Mesendoderm (in vitro differentiated cells): Measurements from ENCODE around the gene SPPL2B.

Experiments used
- DNase-seq: peaks from one replicate; pipeline ENCODE4 v3.0.0; 2013
- H2AK5ac ChIP-seq: 2 replicates; pipeline ENCODE4 v1.6.1; 2013; ENCODE audit warnings: low read length, inconsistent platforms
- H2BK120ac ChIP-seq: 2 replicates; pipeline ENCODE4 v1.6.1; 2013; ENCODE audit warnings: low read depth, mild to moderate bottlenecking, low read length, moderate library complexity, mixed read lengths
- H2BK15ac ChIP-seq: replicated peaks from 2 replicates; pipeline ENCODE4 v1.6.1; 2013; ENCODE audit warnings: low read depth, mild to moderate bottlenecking, moderate library complexity
- H2BK5ac ChIP-seq: 2 replicates; pipeline ENCODE4 v1.6.1; 2013; ENCODE audit warnings: low read length, inconsistent platforms
- H3K18ac ChIP-seq: 2 replicates; pipeline ENCODE4 v1.6.1; 2013; ENCODE audit warnings: mild to moderate bottlenecking, low read length, mixed read lengths
- H3K23ac ChIP-seq: one replicate; pipeline ENCODE4 v1.6.1; 2013; ENCODE audit warnings: low read length
- H3K27ac ChIP-seq: 2 replicates; pipeline ENCODE4 v1.5.1; 2013; ENCODE audit warnings: low read depth, mild to moderate bottlenecking, inconsistent platforms, low read length, moderate library complexity
- H3K27me3 ChIP-seq: 2 replicates; pipeline ENCODE4 v1.6.1; 2013; ENCODE audit warnings: low read length, control low read depth, mild to moderate bottlenecking, inconsistent platforms; ENCODE audit not compliant: insufficient read depth, poor library complexity
- H3K36me3 ChIP-seq: 2 replicates; pipeline ENCODE4 v1.6.1; 2013; ENCODE audit warnings: low read length, inconsistent platforms; ENCODE audit not compliant: control insufficient read depth, insufficient read depth
- H3K4ac ChIP-seq: one replicate; pipeline ENCODE4 v1.6.1; 2013; ENCODE audit warnings: low read depth, mild to moderate bottlenecking, low read length, moderate library complexity
- H3K4me1 ChIP-seq: 2 replicates; pipeline ENCODE4 v1.6.1; 2013; ENCODE audit warnings: low read depth, low read length, inconsistent platforms; ENCODE audit not compliant: control insufficient read depth
- H3K4me2 ChIP-seq: 2 replicates; pipeline ENCODE4 v1.6.1; 2013; ENCODE audit warnings: low read length
- H3K4me3 ChIP-seq: 2 replicates; pipeline ENCODE4 v1.5.1; 2013; ENCODE audit warnings: mild to moderate bottlenecking, low read length
- H3K56ac ChIP-seq: one replicate; pipeline ENCODE4 v1.6.1; 2013; ENCODE audit warnings: low read length
- H3K79me1 ChIP-seq: 2 replicates; pipeline ENCODE4 v1.6.1; 2013; ENCODE audit warnings: low read length, inconsistent platforms
- H3K79me2 ChIP-seq: 2 replicates; pipeline ENCODE4 v1.6.1; 2013; ENCODE audit warnings: mild to moderate bottlenecking, low read length; ENCODE audit not compliant: control insufficient read depth, insufficient read depth
- H3K9ac ChIP-seq: 2 replicates; pipeline ENCODE4 v1.6.1; 2013; ENCODE audit warnings: low read length, inconsistent platforms
- H4K5ac ChIP-seq: one replicate; pipeline ENCODE4 v1.6.1; 2013; ENCODE audit warnings: low read length
- H4K8ac ChIP-seq: one replicate; pipeline ENCODE4 v1.6.1; 2013; ENCODE audit warnings: low read depth, mild to moderate bottlenecking, control low read depth, low read length, moderate library complexity
- WGBS: extraction: QIAGEN DNeasy Blood & Tissue Kit; methylation state at CpG from one replicate; pipeline ENCODE4 v1.1.7; 2013; ENCODE audit warnings: low lambda C conversion rate, missing lambda C conversion rate; ENCODE audit not compliant: insufficient coverage; ENCODE audit errors: extremely low coverage; 5-methylcytosine and 5-hydroxymethylcytosine counted together

The SPPL2B gene

GRCh38 chr19:2385053-2385721 lies 56.7 kb downstream of the SPPL2B start:
- no peaks in the 10 kb centered on the region for H3K4me1 ChIP-seq
- no peak overlapping the region for H4K5ac ChIP-seq
- no peak overlapping the region for H2BK120ac ChIP-seq
- no peaks in the 10 kb centered on the region for H3K79me1 ChIP-seq
- H3K9ac ChIP-seq, result no peak overlapping the region
- no peaks in the 10 kb centered on the region for H3K36me3 ChIP-seq
- no peak overlapping the region for H3K23ac ChIP-seq
- peak; percentile 92 for DNase-seq
- peak overlapping the region; percentile 78 for H3K56ac ChIP-seq
- no peak overlapping the region for H2BK15ac ChIP-seq
- H3K79me2 ChIP-seq, result no peaks in the 10 kb centered on the region
- peak overlapping the region; percentile 27 for H3K4me2 ChIP-seq
- no peak overlapping the region for H3K4ac ChIP-seq
- no peak overlapping the region for H2BK5ac ChIP-seq
- no peak overlapping the region for H3K27ac ChIP-seq
- H2AK5ac ChIP-seq, result no peak overlapping the region
- H3K18ac ChIP-seq, result no peak overlapping the region
- no CpG with 5 or more reads among the region's 37 CpGs for WGBS
- no peaks in the 10 kb centered on the region for H3K27me3 ChIP-seq
- no peak overlapping the region for H3K4me3 ChIP-seq
- no peak overlapping the region for H4K8ac ChIP-seq

DNA sequence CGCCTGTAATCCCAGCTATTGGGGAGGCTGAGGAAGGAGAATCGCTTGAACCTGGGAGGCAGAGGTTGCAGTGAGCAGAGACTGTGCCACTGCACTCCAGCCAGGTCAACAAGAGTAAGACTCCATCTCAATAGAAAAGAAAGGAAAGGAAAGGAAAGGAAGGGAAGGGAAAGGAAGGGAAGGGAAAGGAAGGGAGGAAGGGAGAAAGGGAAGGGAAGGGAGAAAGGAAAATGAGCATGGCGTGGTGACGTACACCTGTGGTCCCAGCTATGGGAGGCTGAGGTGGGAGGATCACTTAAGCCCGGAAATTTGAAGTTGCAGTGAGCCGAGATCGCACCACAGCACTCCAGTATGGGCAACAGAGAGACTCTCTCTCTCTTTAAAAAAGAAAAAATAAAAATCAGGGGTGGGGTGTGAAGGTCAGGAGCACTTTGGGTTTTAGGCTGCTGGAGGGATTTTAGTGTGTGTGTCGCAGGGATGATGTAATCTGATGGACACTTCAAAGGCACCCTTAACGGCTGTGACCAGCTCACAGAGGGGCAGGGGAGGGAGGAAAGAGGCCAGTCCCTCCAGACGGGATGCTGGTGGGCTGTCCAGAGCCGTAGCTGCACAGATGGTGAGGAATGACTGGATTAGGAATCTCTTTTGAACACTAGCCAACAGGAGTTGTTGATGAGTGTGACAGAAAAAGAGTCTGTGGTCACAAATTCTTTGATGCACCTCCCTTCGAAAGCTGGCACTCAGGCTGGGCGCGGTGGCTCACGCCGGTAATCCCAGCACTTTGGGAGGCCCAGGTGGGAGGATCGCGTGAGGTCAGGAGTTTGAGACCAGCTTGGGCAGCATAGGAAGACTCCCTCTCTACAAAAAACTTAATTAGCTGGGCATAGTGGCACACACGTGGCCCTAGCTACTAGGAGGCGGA lies 59.1 kb downstream of the SPPL2B start:
- no peaks in the 10 kb centered on the region for H3K4me1 ChIP-seq
- no peak overlapping the region for H3K9ac ChIP-seq
- no peak overlapping the region for H3K4me2 ChIP-seq
- no peaks in the 10 kb centered on the region for H3K36me3 ChIP-seq
- no peaks in the 10 kb centered on the region for H3K79me1 ChIP-seq
- DNase-seq, result no peak
- H3K23ac ChIP-seq, result no peak overlapping the region
- no peak overlapping the region for H2BK15ac ChIP-seq
- H4K8ac ChIP-seq, result no peak overlapping the region
- H2BK120ac ChIP-seq, result no peak overlapping the region
- no peaks in the 10 kb centered on the region for H3K79me2 ChIP-seq
- H3K56ac ChIP-seq, result no peak overlapping the region
- no peak overlapping the region for H3K18ac ChIP-seq
- no peak overlapping the region for H2BK5ac ChIP-seq
- no peaks in the 10 kb centered on the region for H3K27me3 ChIP-seq
- H3K27ac ChIP-seq, result no peak overlapping the region
- no peak overlapping the region for H2AK5ac ChIP-seq
- WGBS, result no CpG with 5 or more reads among the region's 20 CpGs
- H3K4ac ChIP-seq, result no peak overlapping the region
- no peak overlapping the region for H4K5ac ChIP-seq
- H3K4me3 ChIP-seq, result no peak overlapping the region

- Histone ChIP-seq H3K9ac (no peak overlapping the region), H4K5ac (no peak overlapping the region), H4K8ac (no peak overlapping the region), H3K23ac (no peak overlapping the region), H3K4ac (no peak overlapping the region), H3K4me1 (no peaks in the 10 kb centered on the region), H2BK15ac (no peak overlapping the region), H3K36me3 (no peaks in the 10 kb centered on the region), H3K79me1 (no peaks in the 10 kb centered on the region), H2AK5ac (no peak overlapping the region), H2BK120ac (no peak overlapping the region), H3K56ac (peak overlapping the region; percentile 30), H3K27ac (no peak overlapping the region), H3K18ac (no peak overlapping the region), H2BK5ac (no peak overlapping the region), H3K4me3 (no peak overlapping the region), H3K27me3 (no peaks in the 10 kb centered on the region), H3K79me2 (no peaks in the 10 kb centered on the region), H3K4me2 (no peak overlapping the region)
- no peak for DNase-seq
- WGBS, result no CpG with 5 or more reads among the region's 21 CpGs
These were observed 61.1 kb downstream of the SPPL2B start for GRCh38 chr19:2389594-2389993.

DNA sequence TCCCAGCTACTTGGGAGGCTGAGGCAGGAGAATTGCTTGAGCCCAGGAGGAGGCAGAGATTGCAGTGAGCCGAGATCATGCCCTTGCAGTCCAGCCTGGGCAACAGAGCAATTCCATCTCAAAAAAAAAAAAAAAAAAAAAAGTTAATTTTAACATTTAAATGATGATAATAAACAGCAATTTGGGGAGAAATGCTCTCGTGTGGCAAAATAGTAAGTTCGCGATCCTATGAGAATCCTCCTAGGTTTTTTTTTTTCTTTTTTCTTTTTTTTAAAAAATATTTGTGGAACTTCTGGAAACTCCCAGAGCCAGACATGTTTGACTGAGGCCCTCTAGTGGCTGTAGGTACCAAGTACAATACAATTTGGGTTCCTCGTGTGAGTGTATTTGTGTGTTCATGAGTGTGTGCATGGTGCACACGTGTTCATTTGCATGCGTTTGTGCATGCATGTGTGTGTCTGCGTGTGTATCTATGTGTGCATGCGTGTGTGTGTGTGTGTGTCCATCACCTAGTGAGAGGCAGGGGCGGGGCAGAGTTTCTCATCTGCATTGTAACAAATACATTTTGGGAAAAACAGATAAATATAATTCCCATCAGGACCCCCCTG lies 62.7 kb downstream of the SPPL2B start:
- Histone ChIP-seq H3K4me1 (no peaks in the 10 kb centered on the region), H4K5ac (no peak overlapping the region), H3K4ac (no peak overlapping the region), H3K23ac (no peak overlapping the region), H2BK5ac (no peak overlapping the region), H3K79me1 (no peaks in the 10 kb centered on the region), H3K36me3 (no peaks in the 10 kb centered on the region), H2BK15ac (no peak overlapping the region), H4K8ac (no peak overlapping the region), H3K4me2 (no peak overlapping the region), H3K4me3 (no peak overlapping the region), H3K79me2 (no peaks in the 10 kb centered on the region), H2BK120ac (no peak overlapping the region), H3K27me3 (no peaks in the 10 kb centered on the region), H3K9ac (no peak overlapping the region), H3K27ac (no peak overlapping the region), H3K18ac (no peak overlapping the region), H2AK5ac (no peak overlapping the region), H3K56ac (no peak overlapping the region)
- WGBS, result no CpG with 5 or more reads among the region's 10 CpGs
- peak; percentile 68 for DNase-seq

GRCh38 chr19:2392366-2392765 lies 63.9 kb downstream of the SPPL2B start:
- no peaks in the 10 kb centered on the region for H3K79me2 ChIP-seq
- H3K4me3 ChIP-seq, result no peak overlapping the region
- no peak overlapping the region for H3K4me2 ChIP-seq
- no peak overlapping the region for H3K18ac ChIP-seq
- H3K4ac ChIP-seq, result no peak overlapping the region
- no peaks in the 10 kb centered on the region for H3K4me1 ChIP-seq
- H3K9ac ChIP-seq, result no peak overlapping the region
- no peak overlapping the region for H3K27ac ChIP-seq
- H3K27me3 ChIP-seq, result no peaks in the 10 kb centered on the region
- no peak overlapping the region for H2BK120ac ChIP-seq
- no peak overlapping the region for H3K23ac ChIP-seq
- H3K79me1 ChIP-seq, result no peaks in the 10 kb centered on the region
- no CpG with 5 or more reads among the region's 7 CpGs for WGBS
- no peaks in the 10 kb centered on the region for H3K36me3 ChIP-seq
- no peak overlapping the region for H2BK15ac ChIP-seq
- H2AK5ac ChIP-seq, result no peak overlapping the region
- H3K56ac ChIP-seq, result no peak overlapping the region
- H4K5ac ChIP-seq, result no peak overlapping the region
- no peak overlapping the region for H2BK5ac ChIP-seq
- no peak for DNase-seq
- no peak overlapping the region for H4K8ac ChIP-seq
